GM23338 (cell line): ENCODE measurements around the gene HMCN2. TPM values are rescaled to one million over a fixed set of nuclear protein-coding genes. Genes with fewer than 3 reads are reported as not detected.

ENCODE experiments used
- EZH2 ChIP-seq: fragments of 200-600 bp; sonication (generic); IDR thresholded peaks from one replicate; pipeline ENCODE4 v1.8.0; 2017; ENCODE audit warnings: antibody characterized with exemption, mild to moderate bottlenecking, low read depth; ENCODE audit not compliant: unreplicated experiment
- EZH2phosphoT487 ChIP-seq: fragments of 200-600 bp; sonication (generic); IDR thresholded peaks from one replicate; pipeline ENCODE4 v1.8.1; 2018; ENCODE audit warnings: antibody characterized with exemption; ENCODE audit not compliant: unreplicated experiment
- JUNB ChIP-seq: IDR thresholded peaks from one replicate; pipeline ENCODE4 v1.6.1; 2016; ENCODE audit warnings: antibody characterized with exemption; ENCODE audit not compliant: unreplicated experiment
- NANOG ChIP-seq: IDR thresholded peaks from 2 replicates; pipeline ENCODE4 v1.6.1; 2016; ENCODE audit warnings: antibody characterized with exemption, borderline replicate concordance
- ZNF114 ChIP-seq: fragments of 250-450 bp; sonication (Bioruptor Pico); IDR thresholded peaks from 2 replicates; pipeline ENCODE4 v1.5.0; 2020; ENCODE audit warnings: mild to moderate bottlenecking, moderate library complexity
- ZNF331 ChIP-seq: fragments of 250-450 bp; sonication (Bioruptor Pico); IDR thresholded peaks from 2 replicates; pipeline ENCODE4 v1.5.0; 2020; ENCODE audit warnings: low read depth, mild to moderate bottlenecking, moderate library complexity
- polyA plus RNA-seq: library from polyadenylated mRNA; unstranded; fragments of >200 nt; fragmentation: Nextera tagmentation; extraction: Ambion mirVana; gene quantifications from 2 replicates; pipeline ENCODE4 v1.2.1, GENCODE V29; 2016
- total RNA-seq: library from RNA; depleted of rRNA; stranded (reverse); fragments of >200 nt; shearing (Covaris generic); gene quantifications from 2 replicates; pipeline ENCODE4 v1.2.3, GENCODE V29; 2014
- TF ChIP-seq, protein P1 (sequence below): fragments of 250-450 bp; sonication (Bioruptor Pico); IDR thresholded peaks from 2 replicates; pipeline ENCODE4 v1.5.0; 2020; ENCODE audit warnings: mild to moderate bottlenecking, moderate library complexity
- TF ChIP-seq, protein P2 (sequence below), 2 experiments: fragments of 200-600 bp in 1 of 2; sonication (generic) in 1 of 2; conservative IDR thresholded peaks; 2 replicates each; pipeline versions ENCODE4 v1.5.1 to v1.6.1; 2016 to 2017; ENCODE audit warnings: antibody characterized with exemption in 2 of 2, low read depth in 2 of 2, mild to moderate bottlenecking in 2 of 2, moderate library complexity in 1 of 2

Gene HMCN2
- total and polyA plus RNA-seq, 2 experiments from 2014 or later = 1.3 to 4.7 TPM

DNA sequence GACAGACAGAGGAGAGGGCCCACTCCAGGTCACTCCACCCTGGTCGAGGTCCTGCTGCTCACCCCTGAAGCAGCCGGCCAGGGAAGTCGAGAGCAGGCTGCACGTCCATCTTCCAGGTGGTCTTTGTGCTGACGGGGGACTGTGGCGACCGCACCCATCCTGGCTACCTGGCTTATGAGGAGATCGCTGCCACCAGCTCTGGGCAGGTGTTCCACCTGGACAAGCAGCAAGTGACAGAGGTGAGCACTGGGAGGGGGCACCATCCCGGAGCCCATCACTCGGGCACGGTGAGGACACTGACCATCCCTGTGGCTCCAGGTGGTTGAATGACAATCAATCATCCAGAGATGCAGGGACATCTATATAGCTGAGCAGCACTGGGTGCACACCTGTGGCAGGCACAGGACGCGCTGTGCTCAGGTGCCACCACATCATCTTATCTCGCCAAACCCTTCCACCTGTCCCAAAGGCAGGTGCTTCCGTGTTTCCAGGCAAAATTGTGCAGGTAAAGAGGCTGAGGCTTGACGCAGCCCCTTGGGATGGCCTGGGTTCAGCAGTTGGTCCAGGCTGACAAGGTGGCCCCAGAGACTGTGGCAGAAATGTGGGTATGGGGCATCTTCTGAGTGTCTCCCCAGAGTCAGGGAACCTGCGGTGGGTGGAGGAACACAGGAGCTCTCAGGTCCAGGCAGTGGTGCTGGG is 20.7 kb downstream of the HMCN2 start (continued):
- TF ChIP-seq, protein P1, sequence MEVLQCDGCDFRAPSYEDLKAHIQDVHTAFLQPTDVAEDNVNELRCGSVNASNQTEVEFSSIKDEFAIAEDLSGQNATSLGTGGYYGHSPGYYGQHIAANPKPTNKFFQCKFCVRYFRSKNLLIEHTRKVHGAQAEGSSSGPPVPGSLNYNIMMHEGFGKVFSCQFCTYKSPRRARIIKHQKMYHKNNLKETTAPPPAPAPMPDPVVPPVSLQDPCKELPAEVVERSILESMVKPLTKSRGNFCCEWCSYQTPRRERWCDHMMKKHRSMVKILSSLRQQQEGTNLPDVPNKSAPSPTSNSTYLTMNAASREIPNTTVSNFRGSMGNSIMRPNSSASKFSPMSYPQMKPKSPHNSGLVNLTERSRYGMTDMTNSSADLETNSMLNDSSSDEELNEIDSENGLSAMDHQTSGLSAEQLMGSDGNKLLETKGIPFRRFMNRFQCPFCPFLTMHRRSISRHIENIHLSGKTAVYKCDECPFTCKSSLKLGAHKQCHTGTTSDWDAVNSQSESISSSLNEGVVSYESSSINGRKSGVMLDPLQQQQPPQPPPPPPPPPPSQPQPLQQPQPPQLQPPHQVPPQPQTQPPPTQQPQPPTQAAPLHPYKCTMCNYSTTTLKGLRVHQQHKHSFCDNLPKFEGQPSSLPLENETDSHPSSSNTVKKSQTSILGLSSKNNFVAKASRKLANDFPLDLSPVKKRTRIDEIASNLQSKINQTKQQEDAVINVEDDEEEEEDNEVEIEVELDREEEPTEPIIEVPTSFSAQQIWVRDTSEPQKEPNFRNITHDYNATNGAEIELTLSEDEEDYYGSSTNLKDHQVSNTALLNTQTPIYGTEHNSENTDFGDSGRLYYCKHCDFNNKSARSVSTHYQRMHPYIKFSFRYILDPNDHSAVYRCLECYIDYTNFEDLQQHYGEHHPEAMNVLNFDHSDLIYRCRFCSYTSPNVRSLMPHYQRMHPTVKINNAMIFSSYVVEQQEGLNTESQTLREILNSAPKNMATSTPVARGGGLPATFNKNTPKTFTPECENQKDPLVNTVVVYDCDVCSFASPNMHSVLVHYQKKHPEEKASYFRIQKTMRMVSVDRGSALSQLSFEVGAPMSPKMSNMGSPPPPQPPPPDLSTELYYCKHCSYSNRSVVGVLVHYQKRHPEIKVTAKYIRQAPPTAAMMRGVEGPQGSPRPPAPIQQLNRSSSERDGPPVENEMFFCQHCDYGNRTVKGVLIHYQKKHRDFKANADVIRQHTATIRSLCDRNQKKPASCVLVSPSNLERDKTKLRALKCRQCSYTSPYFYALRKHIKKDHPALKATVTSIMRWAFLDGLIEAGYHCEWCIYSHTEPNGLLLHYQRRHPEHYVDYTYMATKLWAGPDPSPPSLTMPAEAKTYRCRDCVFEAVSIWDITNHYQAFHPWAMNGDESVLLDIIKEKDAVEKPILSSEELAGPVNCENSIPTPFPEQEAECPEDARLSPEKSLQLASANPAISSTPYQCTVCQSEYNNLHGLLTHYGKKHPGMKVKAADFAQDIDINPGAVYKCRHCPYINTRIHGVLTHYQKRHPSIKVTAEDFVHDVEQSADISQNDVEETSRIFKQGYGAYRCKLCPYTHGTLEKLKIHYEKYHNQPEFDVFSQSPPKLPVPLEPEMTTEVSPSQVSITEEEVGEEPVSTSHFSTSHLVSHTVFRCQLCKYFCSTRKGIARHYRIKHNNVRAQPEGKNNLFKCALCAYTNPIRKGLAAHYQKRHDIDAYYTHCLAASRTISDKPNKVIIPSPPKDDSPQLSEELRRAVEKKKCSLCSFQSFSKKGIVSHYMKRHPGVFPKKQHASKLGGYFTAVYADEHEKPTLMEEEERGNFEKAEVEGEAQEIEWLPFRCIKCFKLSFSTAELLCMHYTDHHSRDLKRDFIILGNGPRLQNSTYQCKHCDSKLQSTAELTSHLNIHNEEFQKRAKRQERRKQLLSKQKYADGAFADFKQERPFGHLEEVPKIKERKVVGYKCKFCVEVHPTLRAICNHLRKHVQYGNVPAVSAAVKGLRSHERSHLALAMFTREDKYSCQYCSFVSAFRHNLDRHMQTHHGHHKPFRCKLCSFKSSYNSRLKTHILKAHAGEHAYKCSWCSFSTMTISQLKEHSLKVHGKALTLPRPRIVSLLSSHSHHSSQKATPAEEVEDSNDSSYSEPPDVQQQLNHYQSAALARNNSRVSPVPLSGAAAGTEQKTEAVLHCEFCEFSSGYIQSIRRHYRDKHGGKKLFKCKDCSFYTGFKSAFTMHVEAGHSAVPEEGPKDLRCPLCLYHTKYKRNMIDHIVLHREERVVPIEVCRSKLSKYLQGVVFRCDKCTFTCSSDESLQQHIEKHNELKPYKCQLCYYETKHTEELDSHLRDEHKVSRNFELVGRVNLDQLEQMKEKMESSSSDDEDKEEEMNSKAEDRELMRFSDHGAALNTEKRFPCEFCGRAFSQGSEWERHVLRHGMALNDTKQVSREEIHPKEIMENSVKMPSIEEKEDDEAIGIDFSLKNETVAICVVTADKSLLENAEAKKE (CRISPR knock-in tag) = no peak
- no peak for TF ChIP-seq EZH2
- TF ChIP-seq, protein P2, sequence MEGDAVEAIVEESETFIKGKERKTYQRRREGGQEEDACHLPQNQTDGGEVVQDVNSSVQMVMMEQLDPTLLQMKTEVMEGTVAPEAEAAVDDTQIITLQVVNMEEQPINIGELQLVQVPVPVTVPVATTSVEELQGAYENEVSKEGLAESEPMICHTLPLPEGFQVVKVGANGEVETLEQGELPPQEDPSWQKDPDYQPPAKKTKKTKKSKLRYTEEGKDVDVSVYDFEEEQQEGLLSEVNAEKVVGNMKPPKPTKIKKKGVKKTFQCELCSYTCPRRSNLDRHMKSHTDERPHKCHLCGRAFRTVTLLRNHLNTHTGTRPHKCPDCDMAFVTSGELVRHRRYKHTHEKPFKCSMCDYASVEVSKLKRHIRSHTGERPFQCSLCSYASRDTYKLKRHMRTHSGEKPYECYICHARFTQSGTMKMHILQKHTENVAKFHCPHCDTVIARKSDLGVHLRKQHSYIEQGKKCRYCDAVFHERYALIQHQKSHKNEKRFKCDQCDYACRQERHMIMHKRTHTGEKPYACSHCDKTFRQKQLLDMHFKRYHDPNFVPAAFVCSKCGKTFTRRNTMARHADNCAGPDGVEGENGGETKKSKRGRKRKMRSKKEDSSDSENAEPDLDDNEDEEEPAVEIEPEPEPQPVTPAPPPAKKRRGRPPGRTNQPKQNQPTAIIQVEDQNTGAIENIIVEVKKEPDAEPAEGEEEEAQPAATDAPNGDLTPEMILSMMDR (conservative IDR thresholded peaks at IDR 0.05; ENCODE audit: low read depth in 2 of 2) = no peak
- TF ChIP-seq JUNB = no peak
- no peak for TF ChIP-seq ZNF331
- TF ChIP-seq NANOG = no peak
- TF ChIP-seq ZNF114 (CRISPR knock-in tag) = no peak
- TF ChIP-seq EZH2phosphoT487 = no peak
